Upper lobe of left lung (tissue), 6 donors: ENCODE data around the gene MAN2A1. TPM values are rescaled to one million over a fixed set of nuclear protein-coding genes. Genes with fewer than 3 reads are reported as not detected.

Source experiments
- ATAC-seq, 2 donors: fragments of 200-7000 bp; cut with Tn5 transposase; one replicate each; pipeline ENCODE4 v1.9.1; 2022; ENCODE audit warnings: mild to moderate bottlenecking in 2 of 2, moderate library complexity in 2 of 2; ENCODE audit not compliant: low FRiP score in 2 of 2
- DNase-seq, 2 donors: peaks; one replicate each; pipeline ENCODE4 v3.0.0-alpha.2; 2019 to 2020
- H3K27ac ChIP-seq, 4 donors: fragments of 200-600 bp; sonication (generic); one replicate each; pipeline ENCODE4 v1.5.1; 2016 to 2019
- H3K27me3 ChIP-seq, 4 donors: fragments of 200-600 bp; sonication (generic); one replicate each; pipeline ENCODE4 v1.5.1; 2017 to 2019
- H3K36me3 ChIP-seq, 4 donors: fragments of 200-600 bp; sonication (generic); one replicate each; pipeline ENCODE4 v1.5.1; 2016 to 2019
- H3K4me1 ChIP-seq, 4 donors: fragments of 200-600 bp; sonication (generic); one replicate each; pipeline ENCODE4 v1.5.1; 2018 to 2019
- H3K4me3 ChIP-seq, 4 donors: fragments of 200-600 bp; sonication (generic); one replicate each; pipeline ENCODE4 v1.5.1; 2017 to 2019; ENCODE audit warnings: mild to moderate bottlenecking in 2 of 4, moderate library complexity in 1 of 4
- H3K9me3 ChIP-seq, 4 donors: fragments of 200-600 bp; sonication (generic); one replicate each; pipeline ENCODE4 v1.5.1; 2018 to 2019
- EP300 ChIP-seq, 4 donors: sonication (generic); formaldehyde crosslinking; IDR thresholded peaks; one replicate each; pipeline ENCODE4 v1.5.1; 2017; ENCODE audit warnings: antibody characterized with exemption in 4 of 4, control low read depth in 2 of 4
- POLR2A ChIP-seq, 4 donors: fragments of 450-650 bp; IDR thresholded peaks; one replicate each; pipeline ENCODE4 v1.5.1; 2016 to 2017; ENCODE audit warnings: antibody characterized with exemption in 4 of 4, mild to moderate bottlenecking in 2 of 4
- POLR2AphosphoS5 ChIP-seq, 2 donors: sonication (generic); formaldehyde crosslinking; IDR thresholded peaks; one replicate each; pipeline ENCODE4 v1.5.1; 2017; ENCODE audit warnings: antibody characterized with exemption in 2 of 2
- WGBS, 2 donors: methylation state at CpG; one replicate each; pipeline ENCODE4 v1.1.5; 2017 to 2018; 5-methylcytosine and 5-hydroxymethylcytosine counted together
- total RNA-seq, 6 donors: library from RNA; depleted of rRNA in 4 of 6; stranded (reverse); fragments of >200 nt in 4 of 6; gene quantifications; one replicate each; pipeline versions ENCODE4 v1.1.0 to v1.2.1, GENCODE V29; 2016 to 2021
- TF ChIP-seq, protein P1 (sequence below), 6 experiments: fragments of 450-650 bp in 4 of 6; fragments of 200-600 bp in 2 of 6; sonication (generic) in 2 of 6; IDR thresholded peaks; one replicate each; pipeline ENCODE4 v1.5.1; 2016 to 2019; ENCODE audit warnings: antibody characterized with exemption in 6 of 6
- donor health status: DM: no; HTN: no; CAD: no; lungs with moderate emphysema.
- donor health status: DM: no; HTN: yes; CAD: no; lungs with severe emphysema.

Gene MAN2A1
- total RNA-seq, 6 donors from 2014 or later, result 23.0 to 48.2 (median 40.0) TPM

- Histone ChIP-seq H3K27me3 (no peaks in the 10 kb centered on the region), H3K9me3 (no peaks in the 10 kb centered on the region), H3K27ac (no peak overlapping the region), H3K4me3 (no peak overlapping the region), H3K36me3 (peaks cover 0 to 12% (median 2%) of the 10 kb centered on the region in 4 donors), H3K4me1 (no peaks in the 10 kb centered on the region)
- DNase-seq, result no peak
- TF ChIP-seq POLR2AphosphoS5 (IDR thresholded peaks at IDR 0.05) (no peak), POLR2A (IDR thresholded peaks at IDR 0.05) (no peak), EP300 (IDR thresholded peaks at IDR 0.05) (no peak)
- TF ChIP-seq, protein P1, sequence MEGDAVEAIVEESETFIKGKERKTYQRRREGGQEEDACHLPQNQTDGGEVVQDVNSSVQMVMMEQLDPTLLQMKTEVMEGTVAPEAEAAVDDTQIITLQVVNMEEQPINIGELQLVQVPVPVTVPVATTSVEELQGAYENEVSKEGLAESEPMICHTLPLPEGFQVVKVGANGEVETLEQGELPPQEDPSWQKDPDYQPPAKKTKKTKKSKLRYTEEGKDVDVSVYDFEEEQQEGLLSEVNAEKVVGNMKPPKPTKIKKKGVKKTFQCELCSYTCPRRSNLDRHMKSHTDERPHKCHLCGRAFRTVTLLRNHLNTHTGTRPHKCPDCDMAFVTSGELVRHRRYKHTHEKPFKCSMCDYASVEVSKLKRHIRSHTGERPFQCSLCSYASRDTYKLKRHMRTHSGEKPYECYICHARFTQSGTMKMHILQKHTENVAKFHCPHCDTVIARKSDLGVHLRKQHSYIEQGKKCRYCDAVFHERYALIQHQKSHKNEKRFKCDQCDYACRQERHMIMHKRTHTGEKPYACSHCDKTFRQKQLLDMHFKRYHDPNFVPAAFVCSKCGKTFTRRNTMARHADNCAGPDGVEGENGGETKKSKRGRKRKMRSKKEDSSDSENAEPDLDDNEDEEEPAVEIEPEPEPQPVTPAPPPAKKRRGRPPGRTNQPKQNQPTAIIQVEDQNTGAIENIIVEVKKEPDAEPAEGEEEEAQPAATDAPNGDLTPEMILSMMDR (IDR thresholded peaks at IDR 0.05), result no peak
- 93 to 97% methylated on average over 6 of the region's 6 CpGs for WGBS, 2 donors
- ATAC-seq, result no peak
These were observed 147.6 kb downstream of the MAN2A1 start for GRCh38 chr5:109837231-109837861.

GRCh38 chr5:109838157-109838556 is 148.4 kb downstream of the MAN2A1 start:
- Histone ChIP-seq H3K27me3 (no peaks in the 10 kb centered on the region), H3K4me3 (no peak overlapping the region), H3K4me1 (no peaks in the 10 kb centered on the region), H3K9me3 (no peaks in the 10 kb centered on the region), H3K36me3 (peaks cover 0 to 20% (median 2%) of the 10 kb centered on the region in 4 donors), H3K27ac (no peak overlapping the region)
- WGBS, 2 donors, result 94 to 96% methylated on average over 1 of the region's 1 CpG
- TF ChIP-seq POLR2AphosphoS5 (IDR thresholded peaks at IDR 0.05) (no peak), POLR2A (IDR thresholded peaks at IDR 0.05) (no peak), EP300 (IDR thresholded peaks at IDR 0.05) (no peak)
- TF ChIP-seq, protein P1 (IDR thresholded peaks at IDR 0.05), result no peak
- no peak for ATAC-seq
- DNase-seq, result no peak

DNA sequence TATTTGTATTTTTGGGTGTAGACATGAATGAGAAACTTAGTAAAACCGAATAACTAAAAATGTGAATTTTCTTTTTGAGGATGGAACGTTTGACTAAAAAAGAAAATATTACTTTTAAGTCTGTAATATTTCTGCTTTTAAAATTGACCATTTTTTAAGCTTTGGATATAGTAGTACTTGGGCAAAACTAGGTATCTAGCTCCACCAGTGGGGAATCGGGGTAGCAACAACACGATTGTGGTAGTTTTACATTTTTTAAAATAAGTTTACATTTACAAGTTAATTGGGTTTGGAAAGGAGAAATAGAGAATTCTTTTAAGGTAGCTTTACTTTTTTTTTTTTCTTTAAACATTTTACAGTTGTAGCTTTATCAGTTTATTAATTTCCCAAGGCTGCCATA is 154.4 kb downstream of the MAN2A1 start:
- 91 to 97% methylated on average over 4 of the region's 4 CpGs for WGBS, 2 donors
- TF ChIP-seq EP300 (IDR thresholded peaks at IDR 0.05) (no peak), POLR2AphosphoS5 (IDR thresholded peaks at IDR 0.05) (no peak), POLR2A (IDR thresholded peaks at IDR 0.05) (no peak)
- TF ChIP-seq, protein P1 (IDR thresholded peaks at IDR 0.05), result no peak
- no peaks in the 10 kb centered on the region for H3K9me3 ChIP-seq
- ATAC-seq (no peak), DNase-seq (no peak)
- no peaks in the 10 kb centered on the region for H3K27me3 ChIP-seq
- H3K4me1 ChIP-seq, result no peaks in the 10 kb centered on the region
- H3K4me3 ChIP-seq, result no peak overlapping the region
- H3K36me3 ChIP-seq, result peaks cover 0 to 58% (median 8%) of the 10 kb centered on the region in 4 donors
- no peak overlapping the region for H3K27ac ChIP-seq

GRCh38 chr5:109844695-109845094 is 155.0 kb downstream of the MAN2A1 start:
- 74 to 85% methylated on average over 4 of the region's 4 CpGs for WGBS, 2 donors
- TF ChIP-seq POLR2A (IDR thresholded peaks at IDR 0.05), result no peak
- no peak for TF ChIP-seq EP300 (IDR thresholded peaks at IDR 0.05)
- no peak for TF ChIP-seq POLR2AphosphoS5 (IDR thresholded peaks at IDR 0.05)
- TF ChIP-seq, protein P1 (IDR thresholded peaks at IDR 0.05), result no peak
- H3K27me3 ChIP-seq, result no peaks in the 10 kb centered on the region
- H3K9me3 ChIP-seq, result no peaks in the 10 kb centered on the region
- H3K4me3 ChIP-seq, result no peak overlapping the region
- no peak overlapping the region for H3K27ac ChIP-seq
- H3K4me1 ChIP-seq, result no peaks in the 10 kb centered on the region
- H3K36me3 ChIP-seq, result peaks cover 0 to 63% (median 13%) of the 10 kb centered on the region in 4 donors
- ATAC-seq (peak in 1 of 2 donors; percentile 40), DNase-seq (no peak)

DNA sequence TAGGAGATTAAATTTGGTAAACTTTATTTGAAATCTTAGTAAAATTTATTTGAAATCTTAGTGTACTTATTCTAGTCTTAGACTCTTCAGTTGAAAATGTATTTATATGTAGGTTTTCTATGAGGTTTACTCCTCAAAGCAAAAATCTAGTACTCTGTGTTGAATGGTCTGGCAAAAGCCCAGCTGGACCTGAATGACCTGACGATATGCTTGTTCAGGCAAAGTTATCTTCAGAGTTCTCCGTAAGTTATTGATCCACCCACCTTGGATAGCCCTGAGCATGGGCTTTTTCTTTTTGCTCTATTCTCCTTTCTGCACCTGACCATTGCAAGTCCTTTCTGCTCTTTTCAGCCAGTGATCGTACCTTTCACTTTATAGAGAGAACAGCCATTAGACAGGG is 158.4 kb downstream of the MAN2A1 start:
- no peak for ATAC-seq
- H3K27ac ChIP-seq, result no peak overlapping the region
- no peaks in the 10 kb centered on the region for H3K9me3 ChIP-seq
- H3K27me3 ChIP-seq, result no peaks in the 10 kb centered on the region
- DNase-seq, result no peak
- H3K4me1 ChIP-seq, result peaks cover 0 to 2% (median under 1%) of the 10 kb centered on the region in 4 donors
- H3K4me3 ChIP-seq, result no peak overlapping the region
- peaks cover 0 to 60% (median 12%) of the 10 kb centered on the region in 4 donors for H3K36me3 ChIP-seq
- 92 to 100% methylated on average over 3 of the region's 3 CpGs for WGBS, 2 donors
- no peak for TF ChIP-seq POLR2AphosphoS5 (IDR thresholded peaks at IDR 0.05)
- no peak for TF ChIP-seq EP300 (IDR thresholded peaks at IDR 0.05)
- TF ChIP-seq, protein P1 (IDR thresholded peaks at IDR 0.05), result no peak
- no peak for TF ChIP-seq POLR2A (IDR thresholded peaks at IDR 0.05)
